GM12874 (cell line): ENCODE measurements around the gene DLG2.

Experiments used
- TF ChIP-seq, protein P1 (sequence below): IDR thresholded peaks from 2 replicates; pipeline ENCODE4 v1.5.1; 2011; ENCODE audit warnings: low read depth, mild to moderate bottlenecking, control low read depth, low read length, moderate library complexity; ENCODE audit not compliant: insufficient read depth

Gene DLG2

DNA sequence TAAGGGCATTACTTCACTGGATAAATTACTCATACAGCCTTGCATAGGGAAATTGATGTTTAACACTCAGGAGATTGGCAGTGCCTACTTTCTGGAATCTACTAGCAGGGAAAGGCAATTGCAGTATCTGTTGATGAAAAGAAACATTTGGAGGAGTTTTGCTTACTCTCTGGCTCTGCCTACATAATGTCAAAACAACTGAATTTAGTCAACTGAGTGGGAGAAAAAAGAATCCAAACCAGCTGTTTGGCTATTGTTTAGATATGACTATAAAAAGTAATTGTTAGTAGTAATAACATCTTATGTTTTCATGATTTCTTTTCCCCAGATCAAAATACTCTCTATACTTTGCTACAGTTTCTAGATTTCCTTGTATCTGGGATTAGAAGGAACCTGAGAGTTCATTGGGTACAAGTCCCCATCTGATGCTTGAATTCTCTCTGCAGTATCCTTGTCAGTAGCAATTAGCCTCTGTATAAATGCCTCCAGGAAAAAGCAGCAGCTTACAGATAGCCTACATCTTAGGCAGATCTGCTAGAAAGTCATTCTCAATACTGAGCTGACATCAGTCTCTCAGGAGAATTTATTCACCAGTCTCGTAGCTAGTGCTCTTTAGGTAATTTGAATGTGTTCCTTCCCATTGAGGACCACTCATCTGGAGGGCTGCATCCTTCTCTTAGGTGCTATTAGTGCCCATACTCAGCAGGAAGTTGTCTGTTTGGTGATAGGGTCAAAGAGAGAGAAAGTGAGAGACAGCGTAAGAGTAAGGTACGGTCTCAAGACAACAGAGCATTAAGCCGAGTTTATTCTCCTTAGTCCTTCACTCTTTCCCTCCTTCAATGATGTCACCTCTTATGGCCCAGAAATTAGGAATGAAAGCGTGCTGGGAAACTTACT is 2155.1 kb downstream of the DLG2 start:
- TF ChIP-seq, protein P1, sequence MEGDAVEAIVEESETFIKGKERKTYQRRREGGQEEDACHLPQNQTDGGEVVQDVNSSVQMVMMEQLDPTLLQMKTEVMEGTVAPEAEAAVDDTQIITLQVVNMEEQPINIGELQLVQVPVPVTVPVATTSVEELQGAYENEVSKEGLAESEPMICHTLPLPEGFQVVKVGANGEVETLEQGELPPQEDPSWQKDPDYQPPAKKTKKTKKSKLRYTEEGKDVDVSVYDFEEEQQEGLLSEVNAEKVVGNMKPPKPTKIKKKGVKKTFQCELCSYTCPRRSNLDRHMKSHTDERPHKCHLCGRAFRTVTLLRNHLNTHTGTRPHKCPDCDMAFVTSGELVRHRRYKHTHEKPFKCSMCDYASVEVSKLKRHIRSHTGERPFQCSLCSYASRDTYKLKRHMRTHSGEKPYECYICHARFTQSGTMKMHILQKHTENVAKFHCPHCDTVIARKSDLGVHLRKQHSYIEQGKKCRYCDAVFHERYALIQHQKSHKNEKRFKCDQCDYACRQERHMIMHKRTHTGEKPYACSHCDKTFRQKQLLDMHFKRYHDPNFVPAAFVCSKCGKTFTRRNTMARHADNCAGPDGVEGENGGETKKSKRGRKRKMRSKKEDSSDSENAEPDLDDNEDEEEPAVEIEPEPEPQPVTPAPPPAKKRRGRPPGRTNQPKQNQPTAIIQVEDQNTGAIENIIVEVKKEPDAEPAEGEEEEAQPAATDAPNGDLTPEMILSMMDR, result no peak

- TF ChIP-seq, protein P1, result no peak
Measured at GRCh38 chr11:83467837-83468236, 2159.3 kb downstream of the DLG2 start.

- TF ChIP-seq, protein P1, result no peak
Measured at GRCh38 chr11:83464160-83464944, 2162.8 kb downstream of the DLG2 start.

DNA sequence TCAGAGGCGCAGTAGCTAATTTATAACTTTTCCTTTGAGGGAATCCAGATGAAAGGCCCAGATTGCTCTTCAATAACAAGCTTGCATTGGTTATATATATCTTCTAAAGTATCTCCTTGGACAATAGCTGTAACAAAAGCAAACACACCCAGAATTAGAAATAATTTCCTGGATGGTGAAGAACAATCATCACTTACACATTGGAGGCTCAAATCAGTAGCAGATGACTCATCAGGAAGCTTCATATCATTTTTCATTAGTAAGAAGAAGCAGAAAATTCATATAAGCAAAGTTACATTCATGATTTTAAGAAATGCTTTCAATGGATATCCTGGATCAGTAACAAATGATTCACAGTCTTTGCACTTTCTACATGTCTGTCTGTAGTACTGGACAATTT is 2167.3 kb downstream of the DLG2 start:
- TF ChIP-seq, protein P1, result no peak

GRCh38 chr11:83456566-83456965 is 2170.6 kb downstream of the DLG2 start:
- TF ChIP-seq, protein P1, result no peak

GRCh38 chr11:83456075-83456474 is 2171.1 kb downstream of the DLG2 start:
- TF ChIP-seq, protein P1, result no peak

DNA sequence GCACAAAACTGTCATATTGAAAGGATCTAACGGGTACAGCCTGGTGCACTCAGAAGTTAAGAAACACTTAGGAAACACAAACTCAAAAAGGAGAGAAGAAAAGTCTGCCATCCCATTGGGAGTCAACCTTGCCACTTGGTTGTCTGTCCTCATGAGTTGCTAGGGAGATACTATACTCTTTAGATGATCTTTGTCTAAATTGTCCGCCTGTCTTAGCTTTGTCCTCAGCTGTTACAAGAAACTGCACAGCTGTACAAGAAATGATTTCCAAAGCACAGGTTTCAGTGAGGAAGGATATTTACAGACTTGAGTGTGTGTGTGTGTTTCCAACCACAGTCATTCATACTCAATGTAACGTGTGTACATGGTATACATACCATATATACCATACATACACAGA is 2171.8 kb downstream of the DLG2 start:
- TF ChIP-seq, protein P1, result no peak
